GM12865 (cell line): ENCODE results near the gene NTRK2.

Experiments
- DNase-seq: peaks from one replicate; pipeline ENCODE4 v3.0.0; 2010; ENCODE audit warnings: low read depth
- H3K4me3 ChIP-seq: 2 replicates; pipeline ENCODE4 v1.5.1; 2011; ENCODE audit warnings: mild to moderate bottlenecking, low read depth, low read length, control low read depth
- TF ChIP-seq, protein P1 (sequence below): IDR thresholded peaks from 2 replicates; pipeline ENCODE4 v1.5.1; 2011; ENCODE audit warnings: low read length, control low read depth, low read depth, inconsistent platforms; ENCODE audit not compliant: insufficient read depth; ENCODE audit errors: missing control alignments

Gene NTRK2

GRCh38 chr9:84744195-84744594, 74.7 kb downstream of the NTRK2 start:
- no peak overlapping the region for H3K4me3 ChIP-seq
- peak; percentile 70 for DNase-seq
- TF ChIP-seq, protein P1, sequence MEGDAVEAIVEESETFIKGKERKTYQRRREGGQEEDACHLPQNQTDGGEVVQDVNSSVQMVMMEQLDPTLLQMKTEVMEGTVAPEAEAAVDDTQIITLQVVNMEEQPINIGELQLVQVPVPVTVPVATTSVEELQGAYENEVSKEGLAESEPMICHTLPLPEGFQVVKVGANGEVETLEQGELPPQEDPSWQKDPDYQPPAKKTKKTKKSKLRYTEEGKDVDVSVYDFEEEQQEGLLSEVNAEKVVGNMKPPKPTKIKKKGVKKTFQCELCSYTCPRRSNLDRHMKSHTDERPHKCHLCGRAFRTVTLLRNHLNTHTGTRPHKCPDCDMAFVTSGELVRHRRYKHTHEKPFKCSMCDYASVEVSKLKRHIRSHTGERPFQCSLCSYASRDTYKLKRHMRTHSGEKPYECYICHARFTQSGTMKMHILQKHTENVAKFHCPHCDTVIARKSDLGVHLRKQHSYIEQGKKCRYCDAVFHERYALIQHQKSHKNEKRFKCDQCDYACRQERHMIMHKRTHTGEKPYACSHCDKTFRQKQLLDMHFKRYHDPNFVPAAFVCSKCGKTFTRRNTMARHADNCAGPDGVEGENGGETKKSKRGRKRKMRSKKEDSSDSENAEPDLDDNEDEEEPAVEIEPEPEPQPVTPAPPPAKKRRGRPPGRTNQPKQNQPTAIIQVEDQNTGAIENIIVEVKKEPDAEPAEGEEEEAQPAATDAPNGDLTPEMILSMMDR = no peak

DNA sequence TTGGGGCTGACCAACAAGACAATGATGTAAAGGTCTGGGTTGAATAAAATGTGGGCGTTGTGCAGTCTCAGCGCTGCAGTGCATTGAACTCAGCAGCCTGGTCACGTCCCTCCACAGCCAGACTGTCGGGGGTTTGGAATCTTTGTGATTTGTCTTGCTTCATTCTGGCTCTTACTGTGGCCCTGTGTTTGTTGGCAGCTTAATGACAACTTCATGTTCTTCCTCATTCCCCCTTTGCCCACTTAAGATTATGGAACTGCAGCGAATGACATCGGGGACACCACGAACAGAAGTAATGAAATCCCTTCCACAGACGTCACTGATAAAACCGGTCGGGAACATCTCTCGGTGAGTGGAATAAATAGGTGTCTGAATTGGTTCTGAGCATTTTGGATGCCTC, 75.2 kb downstream of the NTRK2 start:
- TF ChIP-seq, protein P1 = no peak
- H3K4me3 ChIP-seq = no peak overlapping the region
- no peak for DNase-seq

DNA sequence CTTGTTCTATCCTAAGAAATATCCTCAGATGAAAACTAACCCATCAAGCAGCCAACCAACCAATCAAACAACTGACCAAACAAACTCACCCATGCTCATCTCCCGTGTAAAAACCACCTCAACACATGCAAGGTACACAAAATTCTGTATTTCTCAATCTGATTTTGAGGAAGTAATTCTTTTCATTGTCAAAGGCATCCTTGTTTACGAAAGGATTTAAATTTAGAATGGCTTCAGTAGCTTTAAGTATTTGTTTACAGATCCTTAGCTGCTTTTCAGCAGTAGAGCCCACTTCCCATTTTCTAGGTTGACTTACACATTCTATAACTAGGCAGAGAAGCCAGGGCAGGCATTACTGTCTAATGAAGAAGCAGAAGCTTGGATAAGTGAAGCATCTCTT, 78.6 kb downstream of the NTRK2 start:
- TF ChIP-seq, protein P1 = no peak
- no peak overlapping the region for H3K4me3 ChIP-seq
- DNase-seq = peak; percentile 67

DNA sequence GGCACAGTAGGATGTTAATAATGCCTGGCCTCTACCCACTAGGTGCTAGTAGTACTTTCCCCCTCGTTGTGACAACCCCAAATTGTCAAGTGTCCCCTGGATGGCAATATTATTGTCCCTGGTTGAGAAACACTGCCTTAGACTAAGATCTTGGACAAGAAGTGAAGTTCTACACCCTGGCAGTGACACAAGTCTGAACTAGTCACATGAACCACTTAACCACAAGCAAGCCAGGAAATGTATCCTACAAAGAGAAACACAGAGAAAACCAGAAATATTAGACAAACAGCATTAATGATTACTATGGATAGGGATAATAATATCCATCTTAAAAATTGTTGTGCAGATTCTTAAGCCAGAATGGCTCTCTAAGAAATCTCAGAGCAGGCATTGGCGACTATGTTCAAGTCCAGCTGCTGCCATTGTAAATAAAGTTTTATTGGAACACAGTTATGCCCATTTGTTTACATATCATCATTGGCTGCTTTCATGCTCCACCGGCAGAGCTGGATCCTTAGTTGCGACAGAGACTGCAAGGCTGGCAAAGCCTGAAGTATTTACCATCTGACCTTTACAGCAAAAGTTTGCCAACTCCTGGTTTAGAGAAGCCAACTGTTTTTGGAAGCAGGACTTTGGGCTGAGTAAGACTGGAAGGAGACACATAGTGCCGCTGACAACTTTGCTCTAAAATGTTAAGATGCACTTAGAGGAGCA, 80.8 kb downstream of the NTRK2 start:
- TF ChIP-seq, protein P1 = no peak
- H3K4me3 ChIP-seq = no peak overlapping the region
- peak; percentile 44 for DNase-seq

DNA sequence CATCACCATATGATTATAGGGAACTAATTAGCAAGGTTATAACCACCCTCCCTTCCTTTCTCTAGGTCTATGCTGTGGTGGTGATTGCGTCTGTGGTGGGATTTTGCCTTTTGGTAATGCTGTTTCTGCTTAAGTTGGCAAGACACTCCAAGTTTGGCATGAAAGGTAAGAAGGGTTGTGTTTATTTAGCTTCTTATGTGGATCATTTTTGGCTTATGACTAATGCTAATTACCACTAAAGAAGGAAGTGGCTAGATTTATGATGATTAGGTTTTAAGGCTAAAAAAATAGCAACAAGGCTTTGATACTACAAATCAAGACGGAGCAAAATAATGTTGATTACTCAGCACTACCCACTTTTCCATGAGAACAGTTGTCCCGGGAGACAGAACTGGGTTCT, 82.4 kb downstream of the NTRK2 start:
- no peak for DNase-seq
- TF ChIP-seq, protein P1 = no peak

DNA sequence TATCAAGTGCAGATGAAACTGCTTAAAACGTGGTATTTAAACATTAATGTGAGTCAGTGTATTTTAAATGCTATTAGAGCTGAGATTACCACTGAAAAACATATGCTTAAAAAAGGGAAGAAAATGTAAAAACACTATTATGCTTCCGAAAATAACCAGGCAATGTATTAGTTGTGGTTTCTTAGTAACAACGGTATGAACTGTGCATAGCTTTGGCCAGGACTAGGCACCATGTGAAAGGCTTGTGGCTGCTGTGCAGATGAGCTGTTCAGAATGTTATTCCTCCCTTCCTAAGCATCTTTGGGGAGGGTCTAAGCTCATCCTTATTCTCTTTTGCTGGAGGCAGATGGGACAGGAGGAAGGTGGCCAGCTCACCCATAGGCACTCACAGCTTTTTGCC, 84.9 kb downstream of the NTRK2 start:
- TF ChIP-seq, protein P1 = no peak
- DNase-seq = peak; percentile 30
- H3K4me3 ChIP-seq = no peak overlapping the region

More for the DNA sequence above, 82.4 kb downstream of the NTRK2 start:
- no peak overlapping the region for H3K4me3 ChIP-seq

DNA sequence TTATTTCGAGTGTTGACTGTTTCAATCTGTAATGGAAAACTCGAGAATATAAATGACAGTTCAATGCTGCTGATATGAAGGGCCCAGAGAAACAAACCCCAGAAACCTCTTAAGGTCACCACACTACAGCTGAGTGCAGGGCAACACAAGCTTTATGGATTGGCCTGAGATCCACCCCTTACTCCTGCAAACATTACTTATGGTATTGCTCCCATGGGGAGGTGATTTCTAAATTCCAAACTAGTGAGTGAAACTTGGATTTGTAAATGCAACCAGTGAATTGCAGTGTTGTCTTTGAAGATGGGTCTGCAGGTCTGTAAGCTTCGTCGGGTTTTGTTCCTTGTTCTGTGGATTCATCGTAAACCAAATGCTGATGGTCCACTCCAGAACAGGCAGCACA, 85.4 kb downstream of the NTRK2 start:
- no peak overlapping the region for H3K4me3 ChIP-seq
- TF ChIP-seq, protein P1 = no peak
- DNase-seq = no peak
